ENCODE results near the gene VEGFA.

Gene VEGFA

GRCh38 chr6:43801495-43802181 is 31.6 kb downstream of the VEGFA start:
- TF ChIP-seq POLR2AphosphoS5 (IDR thresholded peaks at IDR 0.05; ENCODE audit: low read depth, low read length) (no peak), FOXP2 (optimal IDR thresholded peaks at IDR 0.05; ENCODE audit: borderline replicate concordance, extremely low read depth, extremely low read length, insufficient read depth) (no peak), TAF1 (IDR thresholded peaks at IDR 0.05; ENCODE audit: borderline replicate concordance, insufficient read depth, low read length) (no peak), SIN3A (IDR thresholded peaks at IDR 0.05; ENCODE audit: borderline replicate concordance, insufficient read depth, low read length) (no peak), REST (IDR thresholded peaks at IDR 0.05; ENCODE audit: insufficient read depth in 1 of 2, low read depth in 2 of 2, low read length in 2 of 2) (no peak)

GRCh38 chr6:43803055-43803782 is 33.2 kb downstream of the VEGFA start:
- TF ChIP-seq POLR2AphosphoS5 (IDR thresholded peaks at IDR 0.05; ENCODE audit: low read depth, low read length) (no peak), SIN3A (IDR thresholded peaks at IDR 0.05; ENCODE audit: borderline replicate concordance, insufficient read depth, low read length) (no peak), FOXP2 (optimal IDR thresholded peaks at IDR 0.05; ENCODE audit: borderline replicate concordance, extremely low read depth, extremely low read length, insufficient read depth) (no peak), TAF1 (IDR thresholded peaks at IDR 0.05; ENCODE audit: borderline replicate concordance, insufficient read depth, low read length) (no peak)

GRCh38 chr6:43803783-43804549 is 34.0 kb downstream of the VEGFA start:
- no peak for TF ChIP-seq SIN3A (IDR thresholded peaks at IDR 0.05; ENCODE audit: borderline replicate concordance, insufficient read depth, low read length)
- no peak for TF ChIP-seq TAF1 (IDR thresholded peaks at IDR 0.05; ENCODE audit: borderline replicate concordance, insufficient read depth, low read length)
- no peak for TF ChIP-seq FOXP2 (optimal IDR thresholded peaks at IDR 0.05; ENCODE audit: borderline replicate concordance, extremely low read depth, extremely low read length, insufficient read depth)
- no peak for TF ChIP-seq POLR2AphosphoS5 (IDR thresholded peaks at IDR 0.05; ENCODE audit: low read depth, low read length)
- TF ChIP-seq REST (IDR thresholded peaks at IDR 0.05; ENCODE audit: insufficient read depth in 1 of 2, low read depth in 2 of 2, low read length in 2 of 2): no peak

- no peak for TF ChIP-seq POLR2AphosphoS5 (IDR thresholded peaks at IDR 0.05; ENCODE audit: low read depth, low read length)
- no peak for TF ChIP-seq TAF1 (IDR thresholded peaks at IDR 0.05; ENCODE audit: borderline replicate concordance, insufficient read depth, low read length)
- no peak for TF ChIP-seq REST (IDR thresholded peaks at IDR 0.05; ENCODE audit: insufficient read depth in 1 of 2, low read depth in 2 of 2, low read length in 2 of 2)
- TF ChIP-seq SIN3A (IDR thresholded peaks at IDR 0.05; ENCODE audit: borderline replicate concordance, insufficient read depth, low read length): no peak
- no peak for TF ChIP-seq FOXP2 (optimal IDR thresholded peaks at IDR 0.05; ENCODE audit: borderline replicate concordance, extremely low read depth, extremely low read length, insufficient read depth)
Measured at GRCh38 chr6:43804550-43805223, 34.7 kb downstream of the VEGFA start.

GRCh38 chr6:43805699-43806042 is 35.7 kb downstream of the VEGFA start:
- no peak for TF ChIP-seq TAF1 (IDR thresholded peaks at IDR 0.05; ENCODE audit: borderline replicate concordance, insufficient read depth, low read length)
- no peak for TF ChIP-seq SIN3A (IDR thresholded peaks at IDR 0.05; ENCODE audit: borderline replicate concordance, insufficient read depth, low read length)
- TF ChIP-seq POLR2AphosphoS5 (IDR thresholded peaks at IDR 0.05; ENCODE audit: low read depth, low read length): no peak
- no peak for TF ChIP-seq FOXP2 (optimal IDR thresholded peaks at IDR 0.05; ENCODE audit: borderline replicate concordance, extremely low read depth, extremely low read length, insufficient read depth)
- TF ChIP-seq REST (IDR thresholded peaks at IDR 0.05; ENCODE audit: insufficient read depth in 1 of 2, low read depth in 2 of 2, low read length in 2 of 2): no peak

Measured in PFSK-1 (cell line).